NT2/D1 (cell line): ENCODE data around the gene GTSE1.

Experiments
- YY1 ChIP-seq: IDR thresholded peaks from 2 replicates; pipeline ENCODE4 v1.6.1; 2011; ENCODE audit not compliant: insufficient read length, insufficient read depth
- ZNF274 ChIP-seq: IDR thresholded peaks from 2 replicates; pipeline ENCODE4 v1.6.1; 2011; ENCODE audit warnings: mild to moderate bottlenecking, low read depth, low read length

DNA sequence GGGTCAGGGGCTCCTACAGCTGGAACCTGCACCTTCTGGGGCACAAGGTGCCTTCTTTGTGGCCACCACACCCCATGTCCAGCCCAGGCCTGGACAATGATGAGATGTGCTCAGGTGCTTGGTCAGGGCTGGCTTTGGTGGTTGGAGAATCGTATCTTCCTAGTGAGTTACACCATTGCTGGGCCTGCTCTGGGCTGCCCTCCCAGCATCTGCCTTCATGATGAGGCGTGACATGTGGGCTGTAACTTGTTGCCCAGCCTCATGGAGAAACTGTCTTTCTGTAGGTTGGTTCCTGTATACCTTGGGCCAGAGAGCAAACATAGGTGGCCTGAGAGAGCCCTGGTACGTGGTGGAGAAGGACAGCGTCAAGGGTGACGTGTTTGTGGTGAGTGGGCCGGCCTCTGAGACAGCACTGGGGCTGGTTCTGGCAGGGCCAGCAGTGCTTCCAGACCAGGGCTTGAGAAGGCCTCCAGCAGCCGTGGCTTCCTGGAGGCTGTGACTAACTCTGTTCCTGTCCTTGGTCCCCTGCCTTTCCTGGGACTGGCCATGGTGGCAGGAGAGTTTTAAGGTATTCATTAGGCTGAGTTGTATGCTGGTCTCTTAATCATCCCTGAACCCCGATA is 56.9 kb downstream of the GTSE1 start:
- TF ChIP-seq ZNF274 = no peak
- TF ChIP-seq YY1 = no peak
